IMR-90 (cell line): ENCODE measurements around the gene MYCBP2. TPM values are rescaled to one million over a fixed set of nuclear protein-coding genes. Genes with fewer than 3 reads are reported as not detected.

ENCODE experiments used
- ATAC-seq: fragments of 200-7000 bp; cut with Tn5 transposase; 2 replicates; pipeline ENCODE4 v1.9.1; 2020; ENCODE audit warnings: low read depth, mild to moderate bottlenecking, moderate library complexity
- BruUV-seq: library from RNA; stranded (reverse); fragments of 400-500 nt; replicated peaks from 2 replicates; lab custom pipeline; 2021; lab: Mats Ljungman, UMichigan
- CTCF ChIA-PET: fragments of 300-600 bp; formaldehyde crosslinking; extraction: SDS; loops from one replicate; lab custom pipeline; 2021; ENCODE audit warnings: antibody characterized with exemption; lab: Yijun Ruan, JAX
- POLR2A ChIA-PET: fragments of 300-600 bp; sonication (Branson Sonifier 250); formaldehyde crosslinking; loops from one replicate; lab custom pipeline; 2022; ENCODE audit warnings: antibody characterized with exemption; ENCODE audit not compliant: unreplicated experiment; lab: Charles Lee
- DNase-seq: peaks from one replicate; pipeline ENCODE4 v3.0.0; 2013
- H2AFZ ChIP-seq: replicated peaks from 2 replicates; pipeline ENCODE3; 2013; ENCODE audit warnings: low read length, mild to moderate bottlenecking; ENCODE audit not compliant: poor library complexity
- H2AK5ac ChIP-seq: 2 replicates; pipeline ENCODE4 v1.6.1; 2013; ENCODE audit warnings: low read depth, low read length, inconsistent platforms
- H2AK9ac ChIP-seq: replicated peaks from 2 replicates; pipeline ENCODE3; 2013; ENCODE audit warnings: mild to moderate bottlenecking, low read depth, low read length, moderate library complexity; ENCODE audit not compliant: poor library complexity
- H2BK120ac ChIP-seq: 2 replicates; pipeline ENCODE4 v1.6.1; 2013; ENCODE audit warnings: low read depth, low read length, inconsistent platforms
- H2BK15ac ChIP-seq: 3 replicates; pipeline ENCODE4 v1.6.1; 2013; ENCODE audit warnings: low read depth, low read length, inconsistent platforms
- H2BK20ac ChIP-seq: 2 replicates; pipeline ENCODE4 v1.6.1; 2013; ENCODE audit warnings: low read depth, mild to moderate bottlenecking, inconsistent platforms, low read length, moderate library complexity
- H2BK5ac ChIP-seq: 2 replicates; pipeline ENCODE4 v1.6.1; 2013; ENCODE audit warnings: mild to moderate bottlenecking, low read depth, low read length, inconsistent platforms; ENCODE audit not compliant: poor library complexity, severe bottlenecking
- H3K14ac ChIP-seq: replicated peaks from 2 replicates; pipeline ENCODE4 v1.6.1; 2013; ENCODE audit warnings: low read depth, low read length, inconsistent platforms
- H3K18ac ChIP-seq: 2 replicates; pipeline ENCODE4 v1.6.1; 2013; ENCODE audit warnings: low read depth, low read length, control low read depth
- H3K23ac ChIP-seq: 2 replicates; pipeline ENCODE4 v1.6.1; 2013; ENCODE audit warnings: low read depth, low read length, inconsistent platforms
- H3K27ac ChIP-seq: 2 replicates; pipeline ENCODE4 v1.5.1; 2013; ENCODE audit warnings: mild to moderate bottlenecking, control low read depth, low read length; ENCODE audit not compliant: insufficient read depth
- H3K27me3 ChIP-seq: 2 replicates; pipeline ENCODE4 v1.6.1; 2013; ENCODE audit warnings: low read length; ENCODE audit not compliant: control insufficient read depth, insufficient read depth
- H3K36me3 ChIP-seq: 2 replicates; pipeline ENCODE4 v1.6.1; 2013; ENCODE audit warnings: low read length, mixed read lengths; ENCODE audit not compliant: control insufficient read depth, insufficient read depth
- H3K4ac ChIP-seq: 2 replicates; pipeline ENCODE4 v1.6.1; 2013; ENCODE audit warnings: low read depth, low read length, inconsistent platforms
- H3K4me1 ChIP-seq: 2 replicates; pipeline ENCODE4 v1.6.1; 2013; ENCODE audit warnings: low read length, mixed read lengths; ENCODE audit not compliant: control insufficient read depth, insufficient read depth
- H3K4me2 ChIP-seq: 2 replicates; pipeline ENCODE4 v1.6.1; 2013; ENCODE audit warnings: low read depth, mild to moderate bottlenecking, control low read depth, low read length, moderate library complexity
- H3K4me3 ChIP-seq: 2 replicates; pipeline ENCODE4 v1.5.1; 2013; ENCODE audit warnings: low read depth, mild to moderate bottlenecking, control low read depth, low read length, moderate library complexity; ENCODE audit not compliant: insufficient read depth
- H3K56ac ChIP-seq: 2 replicates; pipeline ENCODE4 v1.6.1; 2013; ENCODE audit warnings: low read length, inconsistent platforms; ENCODE audit not compliant: insufficient read depth; ENCODE audit errors: extremely low read depth
- H3K79me1 ChIP-seq, 2 experiments: 2 replicates each; pipeline ENCODE4 v1.6.1; 2013; ENCODE audit warnings: low read length in 2 of 2, inconsistent platforms in 1 of 2, low read depth in 1 of 2
- H3K9ac ChIP-seq: 2 replicates; pipeline ENCODE4 v1.6.1; 2013; ENCODE audit warnings: low read depth, low read length, control low read depth
- H3K9me1 ChIP-seq: 2 replicates; pipeline ENCODE4 v1.6.1; 2013; ENCODE audit warnings: low read length, inconsistent platforms; ENCODE audit not compliant: insufficient read depth
- H3K9me3 ChIP-seq: 2 replicates; pipeline ENCODE4 v1.6.1; 2013; ENCODE audit warnings: low read length; ENCODE audit not compliant: control insufficient read depth, insufficient read depth
- H4K20me1 ChIP-seq: 2 replicates; pipeline ENCODE4 v1.6.1; 2013; ENCODE audit warnings: low read length, inconsistent platforms; ENCODE audit not compliant: insufficient read depth
- H4K5ac ChIP-seq: 2 replicates; pipeline ENCODE4 v1.6.1; 2013; ENCODE audit warnings: mild to moderate bottlenecking, low read depth, low read length, control low read depth
- H4K8ac ChIP-seq, 2 experiments: 2 replicates each; pipeline ENCODE4 v1.6.1; 2013; ENCODE audit warnings: low read depth in 2 of 2, low read length in 2 of 2, control low read depth in 1 of 2, inconsistent platforms in 1 of 2
- H4K91ac ChIP-seq: 2 replicates; pipeline ENCODE4 v1.6.1; 2013; ENCODE audit warnings: low read depth, low read length, inconsistent platforms; ENCODE audit not compliant: insufficient read depth
- CEBPB ChIP-seq: IDR thresholded peaks from 2 replicates; pipeline ENCODE4 v1.6.1; 2012; ENCODE audit warnings: low read depth, low read length, improper control_type of control experiment
- MAFK ChIP-seq: IDR thresholded peaks from 2 replicates; pipeline ENCODE4 v1.6.1; 2012; ENCODE audit warnings: low read depth, low read length, improper control_type of control experiment
- RCOR1 ChIP-seq: IDR thresholded peaks from 2 replicates; pipeline ENCODE4 v1.6.1; 2012; ENCODE audit warnings: mild to moderate bottlenecking, low read length, improper control_type of control experiment; ENCODE audit not compliant: insufficient replicate concordance
- WGBS, 2 experiments: methylation state at CpG; one replicate each; pipeline versions ENCODE4 v1.1.5 to v1.1.7; 2013; ENCODE audit warnings: missing lambda C conversion rate in 2 of 2; ENCODE audit not compliant: insufficient read length in 1 of 2; ENCODE audit errors: extremely low coverage in 2 of 2; 5-methylcytosine and 5-hydroxymethylcytosine counted together
- dilution Hi-C: fragments of 300-500 bp; cut with HindIII; formaldehyde crosslinking; loops from one replicate; pipeline ENCODE4 v1.14.3; 2018; ENCODE audit warnings: low sequenced_read_pairs; ENCODE audit not compliant: unreplicated experiment
- in situ Hi-C: fragments of 300-500 bp; cut with MboI; formaldehyde crosslinking; loops from 3 replicates; pipeline ENCODE4 v1.14.3; 2019; ENCODE audit warnings: low sequenced_read_pairs, inconsistent platforms, mixed read lengths
- intact Hi-C: fragments of 100-400 bp; cut with micrococcal nuclease; formaldehyde crosslinking; loops from 2 replicates; pipeline ENCODE4 v1.10.0; 2022
- polyA plus RNA-seq, 3 experiments: library from polyadenylated mRNA; depleted of rRNA; stranded (reverse); fragments of >200 nt; gene quantifications; 2 replicates each; pipeline ENCODE4 v1.2.3, GENCODE V29; 2012; ENCODE audit warnings: low replicate concordance in 1 of 3
- total RNA-seq: library from RNA; depleted of rRNA; stranded (reverse); fragments of >200 nt; gene quantifications from 2 replicates; pipeline ENCODE4 v1.2.3, GENCODE V29; 2012

MYCBP2 gene
- total and polyA plus RNA-seq, 2 of the 4 experiments (the other 2 are of a cell fraction): 20.1 to 43.2 TPM

DNA sequence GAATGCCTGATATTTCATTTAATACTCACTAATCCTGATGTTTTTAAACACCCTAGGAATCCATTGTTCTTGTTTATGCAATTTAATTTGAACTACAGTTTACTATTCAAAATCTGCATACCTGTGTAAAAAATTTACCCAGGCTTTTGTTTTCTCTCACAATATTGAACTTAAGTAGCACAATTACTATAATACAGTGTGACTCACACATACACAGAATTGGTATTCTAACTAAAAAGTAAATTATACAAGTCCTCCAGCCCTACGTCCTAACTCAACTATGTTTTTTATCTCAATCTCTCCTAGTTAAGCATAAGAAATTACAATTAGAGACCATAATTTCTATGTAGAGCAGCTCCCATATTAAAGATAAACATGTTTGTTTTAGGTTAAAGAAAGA, 41.8 kb downstream of the MYCBP2 start:
- no peak for TF ChIP-seq MAFK
- TF ChIP-seq RCOR1: no peak
- no peak for TF ChIP-seq CEBPB
- in situ Hi-C loops: no loop called here
- CTCF ChIA-PET: no interaction called here

More for the DNA sequence above, 41.8 kb downstream of the MYCBP2 start:
- no peak overlapping the region for H3K23ac ChIP-seq
- no peak overlapping the region for H2AK9ac ChIP-seq
- no peak overlapping the region for H2BK15ac ChIP-seq
- peaks cover 3 to 16% of the 10 kb centered on the region in 2 experiments for H3K79me1 ChIP-seq
- H4K91ac ChIP-seq: no peak overlapping the region
- intact Hi-C loops (no loop called here), dilution Hi-C loops (no loop called here)
- H3K9ac ChIP-seq: no peak overlapping the region
- no TSS peak for BruUV-seq
- no peak overlapping the region for H3K4ac ChIP-seq
- no peak overlapping the region for H3K18ac ChIP-seq
- H3K56ac ChIP-seq: no peak overlapping the region
- peaks cover 4% of the 10 kb centered on the region; the same call in 1 of the 2 replicates for H3K36me3 ChIP-seq
- H3K4me2 ChIP-seq: no peak overlapping the region
- no peaks in the 10 kb centered on the region for H3K9me3 ChIP-seq
- ATAC-seq: no peak
- H3K27me3 ChIP-seq: no peaks in the 10 kb centered on the region
- H3K27ac ChIP-seq: no peak overlapping the region
- H2AFZ ChIP-seq: no peak overlapping the region
- no peak overlapping the region for H4K5ac ChIP-seq
- H2BK20ac ChIP-seq: no peak overlapping the region
- no peaks in the 10 kb centered on the region for H4K20me1 ChIP-seq
- POLR2A ChIA-PET: no interaction called here
- no peak overlapping the region for H3K14ac ChIP-seq
- no peak overlapping the region for H3K4me3 ChIP-seq
- H3K9me1 ChIP-seq: no peaks in the 10 kb centered on the region
- no CpG with 5 or more reads among the region's 1 CpG for WGBS, 2 experiments
- DNase-seq: no peak
- H2BK5ac ChIP-seq: no peak overlapping the region
- no peaks in the 10 kb centered on the region for H3K4me1 ChIP-seq
- no peak overlapping the region for H2BK120ac ChIP-seq
- H4K8ac ChIP-seq: no peak overlapping the region
- no peak overlapping the region for H2AK5ac ChIP-seq
